B cell (primary cell): ENCODE data around the gene CCT6B.

Experiments
- EZH2 ChIP-seq: IDR thresholded peaks from 2 replicates; pipeline ENCODE4 v1.6.1; 2012; ENCODE audit warnings: borderline replicate concordance, low read depth, mild to moderate bottlenecking, moderate library complexity, low read length; ENCODE audit not compliant: insufficient read depth, poor library complexity, severe bottlenecking
- TF ChIP-seq, protein P1 (sequence below): fragments of 200-600 bp; IDR thresholded peaks from one replicate; pipeline ENCODE4 v1.8.0; 2022; ENCODE audit warnings: antibody characterized with exemption, mild to moderate bottlenecking

DNA sequence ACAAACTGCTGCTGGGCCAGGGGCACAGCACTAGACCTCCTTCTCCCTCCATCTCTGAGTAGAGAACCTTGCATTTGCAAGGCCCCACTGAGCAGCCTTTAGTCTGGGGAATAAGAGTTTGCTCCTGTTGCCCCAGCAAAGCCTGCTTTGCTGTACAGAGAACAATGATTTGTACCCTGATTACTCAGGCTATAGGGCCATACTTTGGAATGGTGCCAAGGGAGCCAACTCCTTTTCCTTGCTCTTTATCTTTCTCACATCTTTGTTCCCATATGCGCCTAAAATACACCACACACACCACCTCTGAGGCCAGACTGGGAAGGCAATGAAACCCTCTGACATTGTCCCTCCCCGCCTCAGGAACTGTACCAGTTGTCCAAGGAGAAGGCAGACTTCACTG, 40.3 kb upstream of the CCT6B start:
- TF ChIP-seq, protein P1, sequence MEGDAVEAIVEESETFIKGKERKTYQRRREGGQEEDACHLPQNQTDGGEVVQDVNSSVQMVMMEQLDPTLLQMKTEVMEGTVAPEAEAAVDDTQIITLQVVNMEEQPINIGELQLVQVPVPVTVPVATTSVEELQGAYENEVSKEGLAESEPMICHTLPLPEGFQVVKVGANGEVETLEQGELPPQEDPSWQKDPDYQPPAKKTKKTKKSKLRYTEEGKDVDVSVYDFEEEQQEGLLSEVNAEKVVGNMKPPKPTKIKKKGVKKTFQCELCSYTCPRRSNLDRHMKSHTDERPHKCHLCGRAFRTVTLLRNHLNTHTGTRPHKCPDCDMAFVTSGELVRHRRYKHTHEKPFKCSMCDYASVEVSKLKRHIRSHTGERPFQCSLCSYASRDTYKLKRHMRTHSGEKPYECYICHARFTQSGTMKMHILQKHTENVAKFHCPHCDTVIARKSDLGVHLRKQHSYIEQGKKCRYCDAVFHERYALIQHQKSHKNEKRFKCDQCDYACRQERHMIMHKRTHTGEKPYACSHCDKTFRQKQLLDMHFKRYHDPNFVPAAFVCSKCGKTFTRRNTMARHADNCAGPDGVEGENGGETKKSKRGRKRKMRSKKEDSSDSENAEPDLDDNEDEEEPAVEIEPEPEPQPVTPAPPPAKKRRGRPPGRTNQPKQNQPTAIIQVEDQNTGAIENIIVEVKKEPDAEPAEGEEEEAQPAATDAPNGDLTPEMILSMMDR, result no peak
- TF ChIP-seq EZH2, result no peak
